GM04503 (cell line): ENCODE data around the gene RRP8.

ENCODE experiments used
- DNase-seq: peaks from one replicate; pipeline ENCODE4 v3.0.0-alpha.2; 2012; ENCODE audit warnings: low read depth

RRP8 gene

DNA sequence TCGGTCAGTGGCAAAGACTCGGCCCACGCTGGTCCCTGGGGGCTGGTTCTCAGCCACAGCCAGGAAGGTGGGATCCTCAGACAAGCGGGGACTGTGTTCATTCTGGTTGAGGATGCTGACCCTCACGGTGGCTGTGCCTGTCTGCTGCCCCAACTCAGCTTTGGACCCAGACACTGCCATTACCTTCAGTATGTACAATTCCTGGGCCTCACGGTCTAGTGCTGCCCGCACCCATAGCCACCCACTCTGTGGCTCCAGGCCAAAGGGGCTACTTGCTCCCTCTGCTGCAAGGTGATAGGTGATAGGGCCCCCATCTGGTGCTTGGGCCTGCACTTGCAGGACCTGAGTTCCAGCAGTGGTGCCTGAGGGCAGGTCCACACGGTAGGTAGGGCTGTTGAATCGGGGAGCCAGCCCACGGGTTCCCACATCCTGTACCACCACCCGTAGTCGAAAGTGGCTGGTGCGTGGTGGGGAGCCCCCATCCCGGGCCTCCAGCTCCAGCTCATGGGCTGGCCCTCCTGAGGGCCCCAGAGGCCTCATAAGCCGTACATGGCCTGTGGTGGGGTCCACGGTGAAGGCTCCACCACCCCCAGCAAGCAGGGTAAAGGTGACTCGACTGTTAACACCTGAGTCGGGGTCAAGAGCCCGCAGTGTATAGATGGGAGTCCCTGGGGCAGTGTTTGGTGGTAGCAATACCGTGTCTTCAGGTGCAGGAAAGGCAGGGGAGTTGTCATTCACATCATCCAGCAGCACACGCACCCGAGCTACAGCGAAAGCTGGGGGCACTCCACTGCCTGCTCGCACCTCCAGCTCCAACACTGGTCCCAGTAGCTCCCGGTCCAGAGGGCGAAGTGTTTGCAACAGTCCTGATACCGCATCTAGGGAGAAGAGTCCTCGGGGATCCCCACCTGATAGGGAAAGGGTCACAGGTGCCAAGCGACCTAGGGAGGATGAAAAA is 29.0 kb upstream of the RRP8 start:
- no peak for DNase-seq

DNA sequence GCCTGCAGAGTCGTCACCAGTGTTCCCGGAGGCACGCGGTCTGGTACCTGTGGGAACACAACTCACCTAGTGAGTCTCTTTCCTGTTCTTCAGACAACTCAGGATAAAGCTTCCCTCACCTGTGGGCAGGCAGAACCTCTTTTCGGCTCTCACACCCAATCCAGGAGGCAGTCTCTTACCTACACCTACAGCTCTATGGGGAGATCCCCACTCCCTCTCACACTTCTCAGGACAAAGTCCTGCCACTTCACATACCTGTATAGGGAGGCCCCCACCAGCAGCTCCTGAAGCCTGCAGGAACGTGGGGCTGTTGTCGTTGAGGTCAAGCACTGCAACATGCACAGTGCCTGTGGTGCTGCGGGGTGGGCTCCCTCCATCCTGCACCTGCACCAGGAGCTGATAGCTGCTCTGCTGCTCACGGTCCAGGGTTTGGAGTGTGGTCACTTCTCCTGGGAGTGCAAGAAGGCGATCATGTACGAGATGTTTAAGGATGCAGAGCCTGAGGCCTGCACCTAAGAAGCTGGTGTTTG is 28.0 kb upstream of the RRP8 start:
- DNase-seq, result no peak

DNA sequence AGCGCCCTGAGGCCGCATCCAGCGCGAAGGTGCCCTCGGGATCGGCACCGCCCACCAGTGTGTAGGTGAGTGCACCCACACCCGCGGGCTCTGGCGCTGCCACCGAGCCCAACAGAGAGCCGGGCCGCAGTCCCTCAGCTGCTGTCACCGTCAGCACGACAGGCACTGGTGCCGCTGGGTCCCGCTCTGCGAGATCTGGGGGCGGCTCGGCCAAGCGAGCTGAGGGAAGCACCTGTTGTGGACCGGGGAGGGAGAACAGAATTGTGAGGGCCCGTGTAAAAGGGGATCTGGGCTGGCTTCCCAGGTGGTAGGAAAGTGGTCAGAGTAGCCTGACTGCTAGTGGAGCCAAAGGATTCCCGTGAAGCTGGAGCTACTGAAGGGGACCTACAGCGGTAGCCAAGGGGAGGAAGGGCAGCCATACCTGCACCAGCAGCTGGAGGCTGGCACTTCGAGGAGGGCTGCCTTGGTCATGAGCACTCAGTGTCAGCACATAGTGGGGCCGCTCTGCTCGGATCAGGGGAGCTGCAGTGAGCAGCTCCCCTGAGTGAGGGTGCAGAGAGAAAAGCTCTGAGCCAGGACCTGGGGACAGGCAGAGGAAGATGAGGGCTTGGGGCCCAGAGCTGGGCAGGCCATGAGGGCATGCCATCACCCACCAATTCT is 27.3 kb upstream of the RRP8 start:
- DNase-seq, result no peak

DNA sequence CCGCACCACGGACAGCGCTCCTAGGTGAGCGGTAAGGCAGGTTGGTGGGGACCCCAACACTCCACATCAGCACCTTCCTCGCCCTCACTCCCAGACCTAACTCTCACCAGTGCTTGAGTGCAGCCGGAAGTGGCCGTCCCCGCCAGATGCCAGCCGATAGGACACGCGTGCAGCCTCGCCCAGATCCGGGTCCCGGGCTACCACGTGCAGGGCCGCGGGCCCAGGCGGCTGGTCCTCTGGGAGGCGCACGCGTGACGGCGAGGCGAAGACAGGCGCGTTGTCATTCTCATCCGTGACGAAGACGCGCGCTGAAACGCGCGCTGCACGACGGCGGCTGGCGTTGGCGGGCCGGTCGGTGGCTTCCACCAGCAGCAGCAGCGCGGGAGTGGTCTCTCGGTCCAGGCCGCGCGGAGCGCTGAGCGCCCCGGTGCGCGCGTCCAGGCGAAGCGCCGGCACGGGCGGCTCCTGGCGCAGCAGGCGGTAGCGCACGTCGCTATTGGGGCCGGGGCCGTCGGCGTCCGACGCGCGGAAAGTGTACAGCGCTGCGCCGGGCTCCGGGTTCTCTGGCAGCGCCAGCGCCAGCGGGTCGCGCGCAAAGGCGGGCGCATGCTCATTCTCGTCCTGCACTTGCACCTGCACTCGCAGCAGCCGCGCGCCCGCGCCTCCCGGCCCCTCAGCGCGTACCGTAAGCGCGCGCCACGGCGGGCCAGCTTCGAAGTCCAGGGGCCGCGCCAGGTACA is 26.6 kb upstream of the RRP8 start:
- no peak for DNase-seq

DNA sequence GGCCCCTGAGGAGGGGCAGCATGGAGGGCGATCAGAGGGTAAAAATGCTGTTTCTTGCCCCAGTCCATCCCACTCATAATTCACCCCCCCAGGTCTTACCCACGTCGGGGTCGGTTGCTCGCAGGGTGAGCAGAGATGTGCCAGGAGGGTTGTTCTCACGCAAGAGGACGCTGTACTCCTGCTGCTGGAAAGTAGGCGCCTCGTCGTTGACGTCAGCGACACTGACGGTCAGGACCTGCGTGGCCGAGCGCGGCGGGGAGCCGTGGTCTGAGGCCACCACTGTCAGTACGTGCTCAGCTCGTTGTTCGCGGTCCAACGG is 26.1 kb upstream of the RRP8 start:
- no peak for DNase-seq

DNA sequence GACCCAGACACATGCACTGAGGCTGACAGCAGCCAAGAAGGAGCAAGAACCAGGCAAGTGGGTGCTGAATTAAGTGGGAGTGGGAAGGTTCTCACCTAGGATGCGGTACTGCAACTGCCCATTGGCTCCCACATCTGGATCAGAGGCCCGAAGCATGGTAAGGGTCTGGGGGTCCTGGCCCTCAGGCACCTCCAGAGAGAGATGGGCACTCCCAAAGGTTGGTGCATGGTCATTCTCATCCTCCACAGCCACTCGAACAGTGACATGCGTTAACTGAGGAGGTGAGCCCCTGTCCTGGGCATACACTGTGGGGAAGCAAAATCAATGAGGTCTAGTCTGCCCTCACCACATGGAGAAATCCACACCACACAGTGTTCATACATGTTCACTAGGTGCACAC is 25.1 kb upstream of the RRP8 start:
- DNase-seq, result no peak

DNA sequence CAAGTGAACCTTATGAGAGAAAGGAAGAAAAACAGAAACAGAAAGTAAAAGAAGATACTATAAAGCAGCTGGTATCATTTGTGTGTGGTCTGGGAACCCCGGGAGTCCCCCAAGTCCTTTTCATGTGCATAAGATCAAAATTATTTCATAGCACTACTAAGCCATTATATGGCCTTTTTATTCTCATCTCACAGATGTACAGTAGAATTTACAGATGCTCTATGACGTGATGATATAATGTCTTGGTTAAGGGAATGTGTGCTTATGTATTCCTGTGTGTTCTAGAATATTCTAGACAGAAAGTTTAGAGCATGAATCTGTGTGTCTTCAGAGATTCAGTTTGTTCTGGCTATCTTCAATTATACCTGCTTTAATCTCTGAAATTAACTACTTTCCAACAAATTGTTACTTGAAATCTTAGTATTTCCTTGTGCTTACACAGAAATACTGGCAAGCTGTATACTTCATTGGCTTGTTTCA is 24.4 kb upstream of the RRP8 start:
- DNase-seq, result no peak

DNA sequence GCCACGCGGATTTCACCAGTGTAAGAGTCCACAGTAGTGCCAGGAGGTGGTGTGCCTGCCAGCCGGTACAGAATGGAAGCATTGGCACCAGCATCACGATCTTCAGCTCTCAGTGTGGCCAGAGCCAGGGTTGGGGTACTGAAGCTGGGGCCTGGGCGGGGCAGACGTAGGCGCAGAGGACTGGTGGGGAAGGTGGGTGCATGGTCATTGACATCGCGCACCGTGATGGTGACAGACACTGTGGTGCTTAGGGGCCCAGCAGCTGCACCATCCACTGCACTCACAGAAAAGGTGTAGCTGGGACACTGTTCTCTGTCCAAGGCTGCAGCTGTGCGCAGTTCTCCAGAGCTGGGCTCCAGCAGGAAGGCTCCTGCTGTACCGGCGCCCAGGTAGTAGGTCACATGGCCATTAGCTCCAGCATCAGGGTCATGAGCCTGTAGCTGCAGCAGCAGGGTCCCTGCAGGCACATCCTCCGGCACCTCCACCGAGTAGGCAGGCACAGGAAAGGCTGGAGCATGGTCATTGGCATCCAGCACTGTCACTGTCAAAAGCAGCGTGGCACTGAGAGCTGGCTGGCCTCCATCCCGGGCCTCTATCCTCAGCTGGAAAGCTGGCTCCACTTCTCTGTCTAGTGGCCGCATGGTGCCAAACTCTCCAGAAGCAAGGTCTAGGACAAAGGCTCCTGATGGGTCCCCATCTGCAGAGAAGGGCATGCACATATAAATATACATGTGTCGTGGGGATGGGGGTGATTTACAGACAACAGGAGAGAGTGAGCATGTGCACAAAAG is 23.8 kb upstream of the RRP8 start:
- no peak for DNase-seq

DNA sequence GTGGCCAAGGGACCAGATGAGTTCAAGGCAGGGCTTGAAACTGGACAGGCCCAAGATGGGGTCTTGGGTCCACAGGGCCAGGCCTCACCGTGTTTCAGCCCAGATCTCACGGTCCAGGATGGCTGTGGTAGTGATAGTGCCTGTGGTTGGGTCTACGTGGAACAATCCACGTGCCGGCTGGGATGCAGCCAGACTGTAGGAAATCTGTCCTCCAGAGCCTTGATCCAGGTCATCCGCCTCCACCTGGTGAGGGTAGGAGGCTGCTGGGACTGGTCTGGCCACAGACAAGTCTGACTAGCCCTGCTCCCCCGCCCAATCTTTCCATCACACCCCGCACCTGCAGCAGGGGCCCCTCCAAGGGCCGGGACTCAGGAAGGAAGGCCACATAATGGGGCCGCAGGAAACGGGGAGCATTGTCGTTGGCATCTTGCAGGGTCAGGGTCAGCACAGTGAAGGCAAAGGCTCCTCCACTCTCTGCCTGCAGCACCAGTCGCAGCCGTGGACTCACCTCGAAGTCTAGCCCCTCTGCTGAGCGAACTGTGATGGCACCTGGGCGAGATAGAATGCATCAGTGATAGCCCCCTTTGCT is 22.5 kb upstream of the RRP8 start:
- no peak for DNase-seq

DNA sequence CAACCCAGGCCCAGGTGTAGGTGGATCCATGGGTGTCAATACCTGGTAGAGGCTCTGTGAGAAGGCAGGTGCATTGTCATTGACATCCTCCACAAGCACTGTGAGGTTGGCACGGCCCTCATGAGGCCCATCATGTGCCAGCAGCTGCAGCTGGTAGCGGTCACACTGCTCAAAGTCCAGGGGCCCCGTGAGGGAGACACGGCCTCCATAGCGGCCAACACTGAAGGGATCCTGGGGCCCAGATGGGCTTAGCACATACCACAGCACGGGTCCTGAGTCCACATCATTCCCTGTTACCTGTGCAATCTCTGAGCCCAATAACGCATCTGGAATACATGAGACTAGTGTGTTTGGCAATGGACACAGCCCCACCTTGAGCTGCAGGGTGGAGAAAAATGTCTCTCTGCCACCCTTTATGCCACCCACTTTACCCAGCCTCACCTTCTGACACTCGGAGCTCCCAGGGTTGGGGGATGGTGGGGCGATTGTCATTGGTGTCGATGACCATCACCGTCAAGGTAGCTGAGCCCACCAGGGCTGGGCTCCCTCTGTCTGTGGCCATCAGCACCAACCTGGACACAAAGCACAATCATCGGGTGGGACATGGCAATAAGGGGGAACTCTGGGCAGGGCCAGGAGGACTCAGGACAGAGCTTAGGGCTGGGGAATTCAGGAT is 21.9 kb upstream of the RRP8 start:
- DNase-seq, result no peak

DNA sequence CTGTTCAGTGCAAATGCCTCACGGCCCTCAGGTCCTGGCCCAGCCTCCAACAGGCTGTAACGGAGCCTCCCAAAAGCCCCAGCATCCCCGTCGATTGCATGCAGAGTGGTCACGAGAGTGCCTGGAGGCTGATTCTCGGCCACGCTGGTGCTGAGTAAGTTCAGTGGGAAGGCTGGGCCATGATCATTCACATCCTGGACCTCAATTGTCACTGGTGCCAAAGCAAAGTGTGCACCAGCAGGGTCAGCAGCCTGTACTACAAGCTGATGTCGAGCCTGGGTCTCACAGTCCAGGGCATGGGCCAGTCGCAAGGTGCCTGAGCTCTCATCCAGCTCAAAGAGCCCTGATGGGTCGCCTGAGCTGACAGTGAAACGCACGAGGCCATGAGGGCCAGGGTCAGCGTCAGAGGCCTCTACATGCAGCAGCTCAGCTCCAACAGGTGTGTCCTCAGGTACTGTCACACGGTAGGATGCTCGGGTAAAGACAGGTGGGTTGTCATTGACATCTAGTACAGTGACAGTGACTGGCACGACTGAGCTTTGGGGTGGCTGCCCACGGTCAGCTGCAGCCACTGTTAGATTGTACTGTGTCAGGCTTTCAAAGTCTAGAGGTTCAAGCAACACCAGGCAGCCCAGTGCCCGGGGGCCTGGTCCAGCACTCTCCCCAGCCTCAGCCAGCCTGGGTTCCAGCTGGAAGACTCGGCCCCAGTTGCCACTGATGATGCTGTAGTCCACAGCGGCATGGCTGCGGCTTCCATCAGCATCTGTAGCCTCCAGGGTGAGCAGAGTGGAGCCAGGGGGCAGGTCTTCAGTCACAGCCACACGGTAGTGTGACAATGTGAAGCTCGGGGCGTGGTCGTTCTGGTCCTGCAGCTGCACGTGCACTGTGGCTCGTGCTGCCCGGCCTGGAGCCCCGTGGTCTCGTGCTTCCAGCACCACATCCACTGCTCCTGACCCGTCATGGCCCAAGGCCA is 20.3 kb upstream of the RRP8 start:
- DNase-seq, result no peak

DNA sequence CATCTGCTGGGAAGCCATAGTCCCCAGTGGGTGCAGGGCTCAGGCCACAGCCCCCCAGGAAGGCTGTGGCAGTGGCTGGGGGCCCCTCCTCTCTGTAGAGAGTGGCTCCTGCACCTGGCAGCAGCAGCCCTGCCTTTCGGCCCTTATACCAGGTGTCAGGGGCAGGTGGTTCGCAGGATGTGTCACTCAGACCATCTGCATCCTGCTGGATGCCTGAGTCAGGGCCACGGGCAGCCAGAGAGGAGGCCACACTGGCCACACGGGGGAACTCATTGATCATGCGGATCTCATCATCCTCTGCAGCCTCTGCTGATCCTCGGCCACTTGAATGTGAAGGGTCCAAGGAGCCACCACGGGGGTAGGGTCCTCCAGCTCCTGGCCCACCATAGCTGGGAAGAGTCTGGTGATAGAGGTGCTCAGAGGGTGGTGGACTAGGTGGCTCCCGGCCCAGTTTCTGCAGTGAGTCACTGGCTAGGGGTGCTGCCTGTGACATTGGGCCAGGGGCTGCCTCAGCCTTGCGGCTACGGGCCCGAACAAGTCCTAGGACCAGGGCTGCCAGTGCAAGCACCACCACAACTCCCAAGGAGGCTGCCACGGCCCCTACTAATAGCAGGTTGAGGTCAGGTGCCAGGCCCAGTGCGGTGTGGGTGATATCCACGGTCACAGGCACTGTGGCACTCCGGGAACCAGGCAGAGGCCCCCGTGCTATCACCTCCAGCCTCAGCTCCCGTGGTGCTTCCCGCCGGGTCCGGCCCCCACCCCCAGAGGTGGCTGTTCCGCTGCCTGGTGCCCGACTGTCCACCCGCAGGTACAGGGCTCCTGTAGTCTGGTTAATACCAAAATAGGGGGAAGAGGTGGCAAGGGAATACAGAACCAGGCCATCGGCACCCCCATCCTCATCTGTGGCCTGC is 19.1 kb upstream of the RRP8 start:
- no peak for DNase-seq

DNA sequence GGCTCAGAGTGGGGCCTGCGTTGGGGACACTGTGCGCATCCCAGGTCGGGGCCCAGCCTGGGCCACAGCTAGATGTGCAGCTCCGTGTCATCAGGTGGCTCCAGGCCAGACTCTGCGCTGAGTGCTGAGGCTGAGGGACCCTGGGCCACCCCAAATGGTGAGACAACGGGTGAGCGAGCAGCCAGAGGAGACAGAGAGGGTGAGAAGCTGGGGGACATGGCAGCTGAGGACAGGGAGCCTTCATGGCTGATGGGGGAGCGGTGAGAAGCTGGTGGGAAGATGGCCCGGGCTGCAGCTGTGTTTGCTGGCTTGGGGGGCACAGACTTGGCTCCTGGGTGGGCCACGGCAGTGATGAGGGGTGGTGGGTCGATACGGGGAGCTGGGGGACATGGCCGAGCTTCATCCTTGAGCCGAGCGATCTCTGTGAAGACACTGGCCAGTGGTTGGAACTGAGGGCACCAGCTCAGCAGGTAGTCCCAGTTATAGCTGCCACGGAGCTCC is 18.3 kb upstream of the RRP8 start:
- no peak for DNase-seq

DNA sequence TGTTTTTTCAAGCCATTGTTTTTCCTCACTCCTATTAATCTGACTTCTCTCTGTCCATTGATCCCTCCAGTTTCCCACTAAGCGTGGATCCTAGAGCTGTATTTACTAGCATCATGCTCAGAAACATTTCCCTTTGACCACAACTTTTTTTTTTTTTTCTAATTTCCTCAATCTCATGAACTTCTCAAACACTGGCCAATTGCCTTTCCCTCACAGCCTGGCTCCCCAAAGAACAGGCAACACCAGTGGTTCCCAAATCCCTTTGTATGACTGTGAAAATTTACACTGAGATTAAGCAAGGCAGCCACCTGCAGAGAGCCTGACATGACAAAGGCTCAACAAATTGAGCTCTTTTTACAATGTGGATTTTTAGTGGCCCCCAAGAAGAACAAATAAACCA is 17.2 kb upstream of the RRP8 start:
- DNase-seq, result no peak

DNA sequence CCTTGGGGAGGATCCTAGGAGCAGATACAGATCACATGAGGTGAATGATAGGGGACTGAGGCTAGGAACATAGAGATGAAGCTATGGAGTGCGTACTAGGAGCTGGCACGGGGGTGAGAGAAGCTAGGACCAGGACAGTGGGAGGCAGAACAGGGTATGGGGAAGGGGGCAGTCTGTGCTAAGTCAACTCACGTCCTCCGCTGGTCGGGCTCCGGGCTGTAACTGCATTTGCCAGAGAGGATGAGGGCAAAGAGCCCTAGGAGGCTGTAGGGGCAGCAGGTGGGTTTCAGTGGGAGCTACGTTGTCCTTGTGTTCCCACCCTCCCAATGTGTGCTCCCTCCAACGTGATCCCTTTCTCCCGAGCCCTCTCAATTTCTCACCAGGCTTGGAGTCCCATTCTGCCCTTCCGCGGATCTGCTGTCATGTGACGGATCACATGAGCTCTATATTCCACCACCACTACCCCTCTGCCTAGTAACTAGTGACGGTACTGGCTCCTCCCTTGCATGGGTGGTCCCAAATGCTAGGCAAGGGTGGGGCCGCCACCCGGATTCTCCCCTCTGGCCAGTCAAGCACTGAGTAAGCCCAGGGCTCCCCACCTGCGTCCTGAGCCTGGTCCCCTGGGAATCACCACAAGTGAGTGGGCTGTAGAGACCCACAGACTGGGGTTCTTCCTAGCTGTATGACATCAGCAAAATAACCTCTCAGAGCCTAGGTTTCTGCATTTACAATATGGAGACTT is 15.8 kb upstream of the RRP8 start, which contains the start of gene TPP1:
TSS of gene TPP1 (minus strand) at position 419 of the 742 bp plus-strand sequence. CDS start at position 397, 22 bp downstream.
- DNase-seq, result peak; percentile 80

DNA sequence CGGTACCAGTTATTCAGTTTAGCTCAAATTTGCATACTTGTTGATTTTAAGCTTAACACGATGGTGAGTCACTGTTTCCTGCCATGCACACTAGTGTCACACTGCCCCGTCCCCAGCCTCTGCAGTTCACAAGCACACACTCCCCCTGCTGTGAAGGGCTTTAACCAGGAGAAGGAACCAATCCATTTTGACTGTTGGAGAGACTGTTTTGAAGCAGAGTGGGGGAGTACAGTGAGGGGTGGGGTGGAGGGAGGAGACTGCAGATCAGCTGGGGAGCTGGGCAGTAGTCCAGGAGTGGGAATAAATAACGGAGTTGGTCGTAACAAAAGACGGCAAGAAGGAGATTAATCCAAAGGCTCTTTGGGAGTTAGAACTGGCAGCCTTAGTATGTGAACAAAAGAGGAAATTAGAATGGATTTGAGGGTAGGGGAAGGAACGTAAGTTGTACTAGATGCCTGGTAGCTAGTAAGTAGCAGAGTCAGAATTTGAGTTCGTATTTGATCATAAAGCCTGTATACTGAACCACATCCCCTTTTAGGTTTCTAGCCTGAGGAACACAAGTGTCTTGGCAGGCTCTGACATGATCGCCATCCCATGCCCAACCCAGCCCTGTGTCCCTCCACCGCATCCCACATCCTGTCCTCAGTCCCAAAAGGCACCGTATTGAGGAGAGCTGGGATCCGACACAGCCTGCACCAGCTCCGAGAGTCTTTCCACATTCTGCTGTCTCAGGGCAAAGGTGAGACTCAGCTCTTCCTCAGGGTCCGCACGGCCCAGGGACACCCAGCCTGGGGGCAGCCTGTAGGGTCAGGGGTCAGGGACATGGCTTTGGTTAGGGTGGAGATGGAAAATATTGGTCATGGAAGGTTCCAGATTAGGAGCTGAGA is 14.9 kb upstream of the RRP8 start:
- DNase-seq, result no peak
